Prostate gland (tissue), 2 donors: ENCODE results near the gene OR3A3.

Source experiments
- POLR2A ChIP-seq: fragments of 450-650 bp; IDR thresholded peaks from one replicate; pipeline ENCODE4 v1.6.1; 2016; ENCODE audit warnings: antibody characterized with exemption, mild to moderate bottlenecking
- POLR2AphosphoS5 ChIP-seq: sonication (generic); formaldehyde crosslinking; IDR thresholded peaks from one replicate; pipeline ENCODE4 v1.6.1; 2017; ENCODE audit warnings: antibody characterized with exemption
- TF ChIP-seq, protein P1 (sequence below), 4 experiments: fragments of 200-600 bp in 2 of 4; fragments of 450-650 bp in 2 of 4; sonication (generic) in 2 of 4; IDR thresholded peaks; 1 replicate in 3 of 4; 2 replicates in 1 of 4; pipeline ENCODE4 v1.5.1; 2016 to 2019; ENCODE audit warnings: antibody characterized with exemption in 4 of 4, mild to moderate bottlenecking in 2 of 4, moderate library complexity in 2 of 4

DNA sequence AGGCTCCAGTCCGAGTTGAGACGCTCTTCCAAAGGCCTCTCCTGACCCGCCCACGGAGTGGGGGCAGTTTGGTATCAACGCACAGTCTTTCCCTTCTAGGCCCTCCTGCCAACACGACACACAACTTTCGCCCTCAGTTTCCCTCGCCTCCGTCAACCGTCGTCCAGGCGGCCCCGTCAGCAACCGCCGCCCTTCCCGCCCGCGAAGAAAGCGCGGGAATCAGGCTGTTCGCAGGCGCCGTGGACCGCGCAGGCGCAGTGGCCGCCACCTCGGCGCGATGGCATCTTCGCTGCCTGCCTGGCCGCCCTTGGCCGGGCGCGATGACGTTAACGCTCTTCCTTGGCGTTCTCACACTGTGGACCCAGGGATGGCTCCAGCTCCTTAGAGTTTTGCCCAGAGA is 60.4 kb downstream of the OR3A3 start, which contains the start of gene SPATA22:
- TF ChIP-seq POLR2AphosphoS5 (no peak), POLR2A (no peak)
- TF ChIP-seq, protein P1, sequence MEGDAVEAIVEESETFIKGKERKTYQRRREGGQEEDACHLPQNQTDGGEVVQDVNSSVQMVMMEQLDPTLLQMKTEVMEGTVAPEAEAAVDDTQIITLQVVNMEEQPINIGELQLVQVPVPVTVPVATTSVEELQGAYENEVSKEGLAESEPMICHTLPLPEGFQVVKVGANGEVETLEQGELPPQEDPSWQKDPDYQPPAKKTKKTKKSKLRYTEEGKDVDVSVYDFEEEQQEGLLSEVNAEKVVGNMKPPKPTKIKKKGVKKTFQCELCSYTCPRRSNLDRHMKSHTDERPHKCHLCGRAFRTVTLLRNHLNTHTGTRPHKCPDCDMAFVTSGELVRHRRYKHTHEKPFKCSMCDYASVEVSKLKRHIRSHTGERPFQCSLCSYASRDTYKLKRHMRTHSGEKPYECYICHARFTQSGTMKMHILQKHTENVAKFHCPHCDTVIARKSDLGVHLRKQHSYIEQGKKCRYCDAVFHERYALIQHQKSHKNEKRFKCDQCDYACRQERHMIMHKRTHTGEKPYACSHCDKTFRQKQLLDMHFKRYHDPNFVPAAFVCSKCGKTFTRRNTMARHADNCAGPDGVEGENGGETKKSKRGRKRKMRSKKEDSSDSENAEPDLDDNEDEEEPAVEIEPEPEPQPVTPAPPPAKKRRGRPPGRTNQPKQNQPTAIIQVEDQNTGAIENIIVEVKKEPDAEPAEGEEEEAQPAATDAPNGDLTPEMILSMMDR (IDR thresholded peaks at IDR 0.05), result no peak
